Fibroblast of pulmonary artery (primary cell): ENCODE measurements around the gene RAVER1.

Experiments
- DNase-seq: peaks from one replicate; pipeline ENCODE4 v3.0.0-alpha.2; 2010; ENCODE audit warnings: low read depth
- H3K4me3 ChIP-seq: replicated peaks from 2 replicates; pipeline ENCODE4 v1.5.1; 2011; ENCODE audit warnings: low read depth, mild to moderate bottlenecking, control low read depth, low read length, moderate library complexity
- TF ChIP-seq, protein P1 (sequence below): IDR thresholded peaks from 2 replicates; pipeline ENCODE4 v1.5.1; 2011; ENCODE audit warnings: mild to moderate bottlenecking, control low read depth, low read length, inconsistent platforms; ENCODE audit errors: missing control alignments

Gene RAVER1

DNA sequence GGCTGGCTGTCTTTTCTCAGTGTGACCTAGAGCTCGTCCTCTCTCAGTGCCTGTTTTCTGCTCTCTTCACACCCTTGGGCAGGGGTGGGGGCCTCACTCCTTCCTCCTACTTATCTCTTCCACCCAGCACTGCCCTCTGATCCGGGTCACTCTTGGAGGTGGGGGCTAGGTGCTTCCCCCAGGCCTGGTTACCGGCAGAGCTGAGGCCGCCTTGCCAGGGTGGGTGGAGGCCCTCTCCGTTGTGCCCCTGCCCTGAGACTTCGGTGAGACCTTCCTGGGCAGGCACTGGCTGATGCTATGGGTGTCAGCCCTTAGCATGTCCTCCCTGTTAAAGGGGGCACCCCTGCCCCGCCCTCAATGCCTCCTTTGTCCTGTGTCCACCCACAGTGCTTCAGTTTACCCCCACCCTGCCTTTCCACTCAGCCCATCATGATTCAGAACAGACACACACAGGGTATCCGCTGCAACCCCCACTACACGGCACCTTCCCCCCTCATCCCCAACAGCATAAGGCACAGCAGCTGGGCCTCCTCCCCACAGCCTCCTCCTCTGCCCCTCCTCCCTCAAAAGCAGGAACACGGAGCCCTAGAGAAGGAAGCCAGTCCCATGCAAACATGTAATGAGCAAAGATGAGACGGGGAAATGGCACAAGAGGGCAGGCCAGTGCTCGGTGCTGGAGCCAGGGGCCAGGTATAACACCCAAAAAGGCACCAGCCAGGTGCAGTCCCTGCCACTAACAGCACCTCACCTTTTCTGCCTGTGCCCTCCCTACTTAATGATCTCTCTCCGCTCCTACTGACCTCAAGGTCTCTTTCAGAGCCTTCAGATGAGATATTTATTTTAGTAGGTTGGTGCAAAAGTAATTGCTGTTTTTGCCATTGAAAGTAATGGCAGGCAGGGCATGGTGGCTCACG is 33.5 kb downstream of the RAVER1 start:
- TF ChIP-seq, protein P1, sequence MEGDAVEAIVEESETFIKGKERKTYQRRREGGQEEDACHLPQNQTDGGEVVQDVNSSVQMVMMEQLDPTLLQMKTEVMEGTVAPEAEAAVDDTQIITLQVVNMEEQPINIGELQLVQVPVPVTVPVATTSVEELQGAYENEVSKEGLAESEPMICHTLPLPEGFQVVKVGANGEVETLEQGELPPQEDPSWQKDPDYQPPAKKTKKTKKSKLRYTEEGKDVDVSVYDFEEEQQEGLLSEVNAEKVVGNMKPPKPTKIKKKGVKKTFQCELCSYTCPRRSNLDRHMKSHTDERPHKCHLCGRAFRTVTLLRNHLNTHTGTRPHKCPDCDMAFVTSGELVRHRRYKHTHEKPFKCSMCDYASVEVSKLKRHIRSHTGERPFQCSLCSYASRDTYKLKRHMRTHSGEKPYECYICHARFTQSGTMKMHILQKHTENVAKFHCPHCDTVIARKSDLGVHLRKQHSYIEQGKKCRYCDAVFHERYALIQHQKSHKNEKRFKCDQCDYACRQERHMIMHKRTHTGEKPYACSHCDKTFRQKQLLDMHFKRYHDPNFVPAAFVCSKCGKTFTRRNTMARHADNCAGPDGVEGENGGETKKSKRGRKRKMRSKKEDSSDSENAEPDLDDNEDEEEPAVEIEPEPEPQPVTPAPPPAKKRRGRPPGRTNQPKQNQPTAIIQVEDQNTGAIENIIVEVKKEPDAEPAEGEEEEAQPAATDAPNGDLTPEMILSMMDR = no peak

DNA sequence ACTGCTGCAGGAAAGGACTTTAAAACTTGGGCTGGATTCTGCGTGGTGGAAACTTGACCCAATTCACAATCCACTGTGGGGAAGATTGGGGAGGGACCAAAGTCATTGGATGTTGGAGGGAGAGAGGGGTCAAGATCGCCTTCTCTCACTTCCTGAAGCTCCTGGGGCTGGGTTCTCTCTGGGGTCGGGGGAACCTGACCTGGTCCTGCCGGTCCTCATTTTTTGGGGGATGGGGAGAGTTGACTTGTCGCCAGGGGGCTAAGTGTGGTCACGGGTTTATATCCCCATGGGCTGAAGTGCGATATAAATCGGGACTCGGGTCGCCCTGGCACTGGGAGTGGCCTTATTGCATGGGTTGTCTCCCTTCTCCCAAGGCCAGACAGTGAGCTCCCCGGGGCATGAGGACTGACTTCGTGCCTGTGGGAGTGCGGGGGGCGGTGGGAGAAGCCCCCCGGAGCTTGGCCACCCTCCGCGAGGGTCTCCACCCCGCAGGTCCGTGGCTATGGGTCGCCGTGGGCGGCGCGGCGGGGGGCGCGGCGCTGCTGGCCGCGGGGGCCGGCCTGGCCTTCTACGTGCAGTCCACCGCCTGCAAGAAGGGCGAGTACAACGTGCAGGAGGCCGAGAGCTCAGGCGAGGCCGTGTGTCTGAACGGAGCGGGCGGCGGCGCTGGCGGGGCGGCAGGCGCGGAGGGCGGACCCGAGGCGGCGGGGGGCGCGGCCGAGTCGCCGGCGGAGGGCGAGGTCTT is 37.3 kb downstream of the RAVER1 start:
- no peak overlapping the region for H3K4me3 ChIP-seq
- DNase-seq = no peak
- TF ChIP-seq, protein P1 = no peak

More for the DNA sequence above, 33.5 kb downstream of the RAVER1 start:
- no peak for DNase-seq
- H3K4me3 ChIP-seq = no peak overlapping the region

DNA sequence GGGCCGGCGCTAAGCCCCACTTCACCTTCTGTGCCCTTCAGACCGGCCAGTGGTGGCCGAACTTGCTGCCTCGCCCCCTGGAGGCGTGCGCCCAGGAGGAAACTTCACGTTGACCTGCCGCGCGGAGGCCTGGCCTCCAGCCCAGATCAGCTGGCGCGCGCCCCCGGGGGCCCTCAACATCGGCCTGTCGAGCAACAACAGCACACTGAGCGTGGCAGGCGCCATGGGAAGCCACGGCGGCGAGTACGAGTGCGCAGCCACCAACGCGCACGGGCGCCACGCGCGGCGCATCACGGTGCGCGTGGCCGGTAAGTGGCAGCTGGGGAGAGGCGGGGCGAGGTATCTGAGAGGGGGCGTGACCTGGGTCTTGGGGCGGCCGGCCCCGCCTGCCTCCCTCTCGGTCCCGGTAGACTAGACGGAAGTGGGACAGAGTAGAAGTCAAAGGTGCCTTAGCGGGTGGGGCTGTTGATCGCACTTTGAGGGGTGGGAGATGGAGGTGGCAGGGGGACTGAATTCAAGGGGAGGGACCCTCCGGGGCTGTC is 38.0 kb downstream of the RAVER1 start:
- TF ChIP-seq, protein P1 = no peak
- DNase-seq = no peak
- no peak overlapping the region for H3K4me3 ChIP-seq

DNA sequence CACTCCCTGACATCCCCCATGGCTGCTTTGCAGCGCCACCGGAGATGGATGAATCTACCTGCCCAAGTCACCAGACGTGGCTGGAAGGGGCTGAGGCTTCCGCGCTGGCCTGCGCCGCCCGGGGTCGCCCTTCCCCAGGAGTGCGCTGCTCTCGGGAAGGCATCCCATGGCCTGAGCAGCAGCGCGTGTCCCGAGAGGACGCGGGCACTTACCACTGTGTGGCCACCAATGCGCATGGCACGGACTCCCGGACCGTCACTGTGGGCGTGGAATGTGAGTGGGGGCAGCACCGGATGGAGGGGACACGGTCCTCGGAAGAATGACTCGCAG is 39.0 kb downstream of the RAVER1 start:
- no peak for DNase-seq
- no peak overlapping the region for H3K4me3 ChIP-seq
- TF ChIP-seq, protein P1 = no peak

DNA sequence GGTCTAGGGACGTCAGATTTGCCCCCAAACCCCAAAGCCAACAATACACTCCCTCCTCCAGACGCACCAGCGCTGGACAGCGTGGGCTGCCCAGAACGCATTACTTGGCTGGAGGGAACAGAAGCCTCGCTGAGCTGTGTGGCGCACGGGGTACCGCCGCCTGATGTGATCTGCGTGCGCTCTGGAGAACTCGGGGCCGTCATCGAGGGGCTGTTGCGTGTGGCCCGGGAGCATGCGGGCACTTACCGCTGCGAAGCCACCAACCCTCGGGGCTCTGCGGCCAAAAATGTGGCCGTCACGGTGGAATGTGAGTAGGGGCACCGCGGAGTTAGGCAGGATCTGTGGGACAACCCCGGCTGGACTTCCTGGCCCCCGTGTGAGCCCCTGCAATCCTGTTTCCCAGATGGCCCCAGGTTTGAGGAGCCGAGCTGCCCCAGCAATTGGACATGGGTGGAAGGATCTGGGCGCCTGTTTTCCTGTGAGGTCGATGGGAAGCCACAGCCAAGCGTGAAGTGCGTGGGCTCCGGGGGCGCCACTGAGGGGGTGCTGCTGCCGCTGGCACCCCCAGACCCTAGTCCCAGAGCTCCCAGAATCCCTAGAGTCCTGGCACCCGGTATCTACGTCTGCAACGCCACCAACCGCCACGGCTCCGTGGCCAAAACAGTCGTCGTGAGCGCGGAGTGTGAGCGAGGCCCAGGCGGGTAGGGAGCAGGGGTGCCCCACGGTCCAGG is 39.5 kb downstream of the RAVER1 start:
- TF ChIP-seq, protein P1 = no peak
- DNase-seq = no peak
- H3K4me3 ChIP-seq = no peak overlapping the region

DNA sequence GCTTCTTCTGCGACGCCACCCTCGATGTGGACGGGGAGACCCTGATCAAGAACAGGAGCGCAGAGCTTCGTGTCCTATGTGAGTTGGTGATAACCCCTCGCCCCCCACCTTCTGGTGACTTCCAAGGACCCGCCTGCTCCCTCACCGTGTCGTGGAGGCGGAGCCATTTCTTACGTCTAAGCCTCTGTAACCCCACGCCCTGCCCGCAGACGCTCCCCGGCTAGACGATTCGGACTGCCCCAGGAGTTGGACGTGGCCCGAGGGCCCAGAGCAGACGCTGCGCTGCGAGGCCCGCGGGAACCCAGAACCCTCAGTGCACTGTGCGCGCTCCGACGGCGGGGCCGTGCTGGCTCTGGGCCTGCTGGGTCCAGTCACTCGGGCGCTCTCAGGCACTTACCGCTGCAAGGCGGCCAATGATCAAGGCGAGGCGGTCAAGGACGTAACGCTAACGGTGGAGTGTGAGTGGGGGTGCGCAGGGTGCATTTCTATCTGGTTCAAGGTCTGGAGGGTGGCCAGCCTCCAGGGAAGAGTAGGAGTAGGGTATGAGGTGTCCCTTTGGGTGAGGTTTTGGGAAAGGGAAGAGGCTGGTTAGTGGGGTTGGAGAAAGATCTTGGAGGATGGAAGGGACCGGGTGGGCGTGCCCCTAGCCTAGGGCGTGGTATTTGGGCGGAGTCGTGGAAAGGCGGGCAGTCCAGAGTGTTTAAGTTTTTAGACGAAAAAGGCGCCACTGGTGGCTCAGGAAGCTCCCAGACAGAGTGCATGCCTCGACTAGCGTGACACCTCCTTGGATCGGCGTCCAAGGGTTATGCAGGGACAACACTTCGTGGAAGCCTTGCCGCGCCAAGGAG is 40.3 kb downstream of the RAVER1 start:
- TF ChIP-seq, protein P1 = no peak
- no peak for DNase-seq
- H3K4me3 ChIP-seq = peak overlapping the region; percentile 30
